Hematopoietic multipotent progenitor cell treated with erythropoietin and hydrocortisone succinate and interleukin-3 and kit ligand, for 8 days (in vitro differentiated cells): ENCODE data around the gene VPS39.

ENCODE experiments used
- DNase-seq: peaks from one replicate; pipeline ENCODE4 v3.0.0-alpha.2; 2015

The VPS39 gene

GRCh38 chr15:42123546-42123945 is 84.6 kb downstream of the VPS39 start:
- DNase-seq: no peak

- DNase-seq: no peak
Observed at GRCh38 chr15:42121682-42122081, 86.4 kb downstream of the VPS39 start.

- DNase-seq: peak; percentile 27
Observed at GRCh38 chr15:42121021-42121420, 87.1 kb downstream of the VPS39 start.

GRCh38 chr15:42120285-42120684 is 87.8 kb downstream of the VPS39 start:
- DNase-seq: no peak

- no peak for DNase-seq
Observed at GRCh38 chr15:42119446-42119760, 88.7 kb downstream of the VPS39 start.

- DNase-seq: peak; percentile 14
Observed at GRCh38 chr15:42118650-42119445, 89.3 kb downstream of the VPS39 start.

GRCh38 chr15:42111924-42112323 is 96.2 kb downstream of the VPS39 start:
- DNase-seq: peak; percentile 16

- DNase-seq: no peak
Observed at GRCh38 chr15:42110367-42110766, 97.7 kb downstream of the VPS39 start.

GRCh38 chr15:42108806-42109205 is 99.3 kb downstream of the VPS39 start:
- DNase-seq: no peak
